CD4-positive, alpha-beta memory T cell (primary cell): ENCODE data around the gene REPIN1. TPM values are rescaled to one million over a fixed set of nuclear protein-coding genes. Genes with fewer than 3 reads are reported as not detected.
A peak's percentile ranks its signal among the peaks of the same experiment; 100 is the strongest.

ENCODE experiments used
- CTCF ChIA-PET: fragments of 350-600 bp; sonication (Branson Sonifier 250); formaldehyde crosslinking; loops from one replicate; lab custom pipeline; 2021; ENCODE audit warnings: inconsistent platforms; ENCODE audit not compliant: partially characterized antibody; lab: Charles Lee
- POLR2A ChIA-PET: fragments of 350-600 bp; sonication (Branson Sonifier 250); formaldehyde crosslinking; loops from one replicate; lab custom pipeline; 2021; ENCODE audit not compliant: partially characterized antibody; lab: Charles Lee
- DNase-seq, 5 donors: peaks; one replicate each; pipeline versions ENCODE4 v3.0.0 to v3.0.0-alpha.2; 2020 to 2022; ENCODE audit warnings: mixed read lengths in 1 of 5
- H3K27ac ChIP-seq: one replicate; pipeline ENCODE4 v1.7.0; 2013; ENCODE audit warnings: low read depth, low read length
- H3K27me3 ChIP-seq: 2 replicates; pipeline ENCODE4 v1.7.0; 2013; ENCODE audit warnings: mild to moderate bottlenecking, low read length, moderate library complexity; ENCODE audit not compliant: insufficient read depth
- H3K36me3 ChIP-seq: 2 replicates; pipeline ENCODE4 v1.7.0; 2013; ENCODE audit warnings: mild to moderate bottlenecking, low read length, moderate library complexity; ENCODE audit not compliant: insufficient read depth
- H3K4me1 ChIP-seq: 2 replicates; pipeline ENCODE4 v1.7.0; 2013; ENCODE audit warnings: mild to moderate bottlenecking, low read length, moderate library complexity; ENCODE audit not compliant: insufficient read depth
- H3K4me3 ChIP-seq, 2 donors: one replicate each; pipeline ENCODE4 v1.7.0; 2013; ENCODE audit warnings: low read length in 2 of 2, mild to moderate bottlenecking in 1 of 2
- H3K9me3 ChIP-seq, 2 donors: one replicate each; pipeline ENCODE4 v1.7.0; 2013; ENCODE audit warnings: low read length in 2 of 2, control low read depth in 1 of 2; ENCODE audit not compliant: control insufficient read depth in 1 of 2
- H3K27ac Mint-ChIP-seq, 7 donors: one replicate each; pipeline ENCODE4 v1.8.0; 2020 to 2021; ENCODE audit warnings: mixed read lengths in 7 of 7, mild to moderate bottlenecking in 6 of 7, inconsistent platforms in 3 of 7, moderate library complexity in 3 of 7
- H3K27me3 Mint-ChIP-seq, 2 donors: one replicate each; pipeline ENCODE4 v1.8.0; 2020 to 2021; ENCODE audit warnings: mixed read lengths in 2 of 2
- H3K36me3 Mint-ChIP-seq, 2 donors: one replicate each; pipeline ENCODE4 v1.8.0; 2020 to 2021; ENCODE audit warnings: mixed read lengths in 2 of 2, inconsistent platforms in 1 of 2, mild to moderate bottlenecking in 1 of 2
- H3K4me1 Mint-ChIP-seq, 4 donors: one replicate each; pipeline ENCODE4 v1.8.0; 2020 to 2021; ENCODE audit warnings: mixed read lengths in 4 of 4, mild to moderate bottlenecking in 1 of 4
- H3K4me3 Mint-ChIP-seq, 8 donors: one replicate each; pipeline ENCODE4 v1.8.0; 2020 to 2021; ENCODE audit warnings: mixed read lengths in 8 of 8, mild to moderate bottlenecking in 7 of 8, moderate library complexity in 6 of 8, inconsistent platforms in 3 of 8
- H3K9me3 Mint-ChIP-seq, 8 donors: one replicate each; pipeline ENCODE4 v1.8.0; 2020 to 2021; ENCODE audit warnings: mixed read lengths in 8 of 8, mild to moderate bottlenecking in 5 of 8, inconsistent platforms in 3 of 8, moderate library complexity in 1 of 8
- intact Hi-C: fragments of 100-400 bp; cut with micrococcal nuclease; formaldehyde crosslinking; loops from one replicate; pipeline ENCODE4 v1.15.1; 2023
- polyA plus RNA-seq, 2 donors: library from polyadenylated mRNA; unstranded; fragments of 300-500 nt; fragmentation: Illumina TruSeq; gene quantifications; one replicate each; pipeline ENCODE4 v1.2.3, GENCODE V29; 2021
- total RNA-seq, 2 experiments: library from RNA; stranded (reverse); gene quantifications; one replicate each; pipeline ENCODE4 v1.2.3, GENCODE V29; 2021

REPIN1 gene
- total and polyA plus RNA-seq, 4 experiments from 2014 or later = 29.4 to 78.5 (median 67.1) TPM

- Mint-ChIP-seq H3K4me1 (peaks cover 3 to 6% (median 5%) of the 10 kb centered on the region in 4 donors), H3K27ac (no peak overlapping the region), H3K36me3 (peaks cover 13 to 27% of the 10 kb centered on the region in 2 donors), H3K27me3 (no peaks in the 10 kb centered on the region), H3K4me3 (no peak overlapping the region), H3K9me3 (no peaks in the 10 kb centered on the region)
- intact Hi-C loops = no loop called here
- Histone ChIP-seq H3K27ac (no peak overlapping the region), H3K9me3 (no peaks in the 10 kb centered on the region), H3K27me3 (no peaks in the 10 kb centered on the region), H3K36me3 (peaks cover 11% of the 10 kb centered on the region), H3K4me3 (no peak overlapping the region), H3K4me1 (no peaks in the 10 kb centered on the region)
- DNase-seq = no peak
- CTCF ChIA-PET = interaction anchor here (0.6 to 0.7 kb wide), 2 partner anchors 11 to 788 kb away, joined by 3 to 4 read pairs; no protein-coding TSS in a partner anchor
- POLR2A ChIA-PET = no interaction called here
Observed at GRCh38 chr7:150413640-150414081, 45.0 kb downstream of the REPIN1 start.

GRCh38 chr7:150415161-150416153 is 46.8 kb downstream of the REPIN1 start:
- intact Hi-C loops = no loop called here
- Histone ChIP-seq H3K27ac (no peak overlapping the region), H3K36me3 (peaks cover 4% of the 10 kb centered on the region), H3K4me3 (no peak overlapping the region), H3K27me3 (no peaks in the 10 kb centered on the region), H3K4me1 (peaks cover under 1% of the 10 kb centered on the region), H3K9me3 (no peaks in the 10 kb centered on the region)
- POLR2A ChIA-PET = interaction anchor here (2.3 kb wide), 1 partner anchor 10 kb away, joined by 9 read pairs; a partner anchor contains a TSS
- CTCF ChIA-PET = interaction anchor here (1.1 kb wide), 1 partner anchor 10 kb away, joined by 4 read pairs; a partner anchor contains a TSS
- peak overlapping the region in 1 of 7 donors; percentile 80 for H3K27ac Mint-ChIP-seq
- DNase-seq = no peak
- no peaks in the 10 kb centered on the region for H3K9me3 Mint-ChIP-seq
- H3K4me1 Mint-ChIP-seq = peaks cover 0 to 5% (median 2%) of the 10 kb centered on the region in 4 donors
- H3K27me3 Mint-ChIP-seq = no peaks in the 10 kb centered on the region
- no peak overlapping the region for H3K4me3 Mint-ChIP-seq
- peaks cover 8 to 16% of the 10 kb centered on the region in 2 donors for H3K36me3 Mint-ChIP-seq

- CTCF ChIA-PET = interaction anchor here (0.6 to 2.0 kb wide), 5 partner anchors 8 to 62 kb away, joined by 3 to 11 read pairs (median 3); a partner anchor contains a TSS
- intact Hi-C loops = no loop called here
- Histone ChIP-seq H3K9me3 (no peaks in the 10 kb centered on the region), H3K4me3 (no peak overlapping the region), H3K36me3 (no peaks in the 10 kb centered on the region), H3K27ac (no peak overlapping the region), H3K4me1 (peaks cover 10% of the 10 kb centered on the region), H3K27me3 (no peaks in the 10 kb centered on the region)
- Mint-ChIP-seq H3K27me3 (no peaks in the 10 kb centered on the region), H3K4me3 (no peak overlapping the region), H3K9me3 (no peaks in the 10 kb centered on the region), H3K36me3 (no peaks in the 10 kb centered on the region), H3K27ac (peak overlapping the region in 1 of 7 donors; percentile 13), H3K4me1 (peaks cover 5 to 8% (median 8%) of the 10 kb centered on the region in 4 donors)
- DNase-seq = no peak
- POLR2A ChIA-PET = interaction anchor here (2.0 kb wide), 1 partner anchor 11 kb away, joined by 4 read pairs; no protein-coding TSS in a partner anchor
Observed at GRCh38 chr7:150417239-150417638, 48.6 kb downstream of the REPIN1 start.

GRCh38 chr7:150417863-150418262 is 49.2 kb downstream of the REPIN1 start:
- peaks cover 5 to 8% (median 7%) of the 10 kb centered on the region in 4 donors for H3K4me1 Mint-ChIP-seq

GRCh38 chr7:150420242-150420641 is 51.6 kb downstream of the REPIN1 start:
- ChIA-PET CTCF (interaction anchor here (1.2 to 1.8 kb wide), 2 partner anchors 64 to 65 kb away, joined by 3 to 4 read pairs; no protein-coding TSS in a partner anchor), POLR2A (interaction anchor here (1.0 to 1.2 kb wide), 2 partner anchors 42 to 52 kb away, joined by 3 to 4 read pairs; partner anchors contain the start of gene REPIN1)
- Histone ChIP-seq H3K27ac (no peak overlapping the region), H3K27me3 (no peaks in the 10 kb centered on the region), H3K9me3 (no peaks in the 10 kb centered on the region), H3K36me3 (no peaks in the 10 kb centered on the region), H3K4me3 (no peak overlapping the region), H3K4me1 (peaks cover 10% of the 10 kb centered on the region)
- Mint-ChIP-seq H3K27me3 (no peaks in the 10 kb centered on the region), H3K36me3 (no peaks in the 10 kb centered on the region), H3K4me3 (no peak overlapping the region), H3K4me1 (peaks cover 5 to 8% (median 6%) of the 10 kb centered on the region in 4 donors), H3K27ac (peak overlapping the region in 1 of 7 donors; percentile 60), H3K9me3 (no peaks in the 10 kb centered on the region)
- DNase-seq = no peak
- intact Hi-C loops = loop anchor here (2.0 kb wide), 1 partner anchor 133 kb away; no protein-coding TSS in a partner anchor

More at GRCh38 chr7:150417863-150418262, 49.2 kb downstream of the REPIN1 start:
- H3K36me3 Mint-ChIP-seq = no peaks in the 10 kb centered on the region
- H3K4me1 ChIP-seq = peaks cover 10% of the 10 kb centered on the region
- no peaks in the 10 kb centered on the region for H3K27me3 Mint-ChIP-seq
- H3K27me3 ChIP-seq = no peaks in the 10 kb centered on the region
- H3K27ac ChIP-seq = no peak overlapping the region
- no peak overlapping the region for H3K4me3 Mint-ChIP-seq
- intact Hi-C loops = no loop called here
- POLR2A ChIA-PET = interaction anchor here (2.0 kb wide), 1 partner anchor 11 kb away, joined by 4 read pairs; no protein-coding TSS in a partner anchor
- H3K27ac Mint-ChIP-seq = peak overlapping the region in 1 of 7 donors; percentile 75
- no peaks in the 10 kb centered on the region for H3K9me3 Mint-ChIP-seq
- DNase-seq = no peak
- H3K36me3 ChIP-seq = no peaks in the 10 kb centered on the region
- CTCF ChIA-PET = interaction anchor here (1.0 to 2.0 kb wide), 6 partner anchors 8 to 63 kb away, joined by 3 to 11 read pairs (median 4); a partner anchor contains a TSS
- no peaks in the 10 kb centered on the region for H3K9me3 ChIP-seq
- no peak overlapping the region for H3K4me3 ChIP-seq

- peaks cover 5 to 8% (median 6%) of the 10 kb centered on the region in 4 donors for H3K4me1 Mint-ChIP-seq
- H3K27me3 Mint-ChIP-seq = no peaks in the 10 kb centered on the region
- H3K36me3 Mint-ChIP-seq = no peaks in the 10 kb centered on the region
- intact Hi-C loops = loop anchor here (1.0 to 2.0 kb wide), 5 partner anchors 15 to 336 kb away; partner anchors contain the start of gene ZNF775
- ChIA-PET POLR2A (interaction anchor here (1.4 kb wide), 1 partner anchor 14 kb away, joined by 3 read pairs; no protein-coding TSS in a partner anchor), CTCF (interaction anchor here (1.0 to 2.6 kb wide), 9 partner anchors 8 to 418 kb away, joined by 3 to 28 read pairs (median 3); no protein-coding TSS in a partner anchor)
- peak overlapping the region; percentile 9 to 71 (median 54) for H3K4me3 Mint-ChIP-seq
- H3K36me3 ChIP-seq = no peaks in the 10 kb centered on the region
- H3K27ac ChIP-seq = no peak overlapping the region
- H3K4me3 ChIP-seq = no peak overlapping the region
- DNase-seq = peak; percentile 77 to 84 (median 81)
- no peaks in the 10 kb centered on the region for H3K27me3 ChIP-seq
- no peaks in the 10 kb centered on the region for H3K9me3 Mint-ChIP-seq
- H3K27ac Mint-ChIP-seq = peak overlapping the region in 5 of 7 donors; percentile 1 to 69 (median 10)
- peaks cover 10% of the 10 kb centered on the region for H3K4me1 ChIP-seq
- H3K9me3 ChIP-seq = no peaks in the 10 kb centered on the region
Observed at GRCh38 chr7:150420987-150421674, 52.5 kb downstream of the REPIN1 start.
